HG02642 (cell line): ENCODE data around the gene HOXC12.

Source experiments
- ATAC-seq: cut with Tn5 transposase; IDR thresholded peaks from one replicate; pipeline ENCODE4 v1.9.1; 2021; ENCODE audit warnings: mild to moderate bottlenecking; ENCODE audit not compliant: unreplicated experiment, poor library complexity

Gene HOXC12

DNA sequence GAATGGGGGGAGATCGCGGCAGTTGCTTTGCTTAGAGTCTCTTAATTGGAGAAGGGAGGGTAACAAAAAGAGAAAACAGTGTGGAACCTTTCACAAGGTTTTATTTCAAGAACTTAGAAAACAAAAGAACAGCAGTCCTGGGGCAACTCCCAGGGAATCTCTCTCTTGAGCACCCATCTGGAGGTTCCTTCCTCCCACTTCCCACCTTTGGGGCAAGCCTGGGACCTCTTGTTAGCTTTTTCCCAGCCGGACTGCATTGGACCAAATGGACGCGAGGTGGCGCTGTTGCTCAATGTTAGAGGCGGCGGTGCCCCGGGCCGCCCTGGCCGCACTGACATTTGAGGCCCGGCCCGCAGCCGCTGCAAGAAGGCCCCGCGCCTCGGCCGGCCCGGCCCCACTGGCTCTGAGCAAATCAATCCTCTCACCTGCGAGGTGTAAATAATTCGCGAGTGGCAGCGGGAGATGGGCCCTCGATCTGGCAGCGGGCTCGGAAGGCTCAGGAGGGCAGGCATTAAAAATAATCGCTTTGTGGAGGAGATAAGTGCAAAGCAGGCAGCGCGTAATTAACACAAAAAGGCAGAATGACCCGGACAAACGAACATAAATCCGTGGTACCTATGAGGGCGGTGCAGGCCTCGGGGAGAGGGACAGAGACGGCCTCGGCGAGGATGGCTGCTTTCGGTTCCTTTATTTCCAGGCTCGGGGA lies 51.3 kb downstream of the HOXC12 start:
- ATAC-seq, result peak; percentile 74

DNA sequence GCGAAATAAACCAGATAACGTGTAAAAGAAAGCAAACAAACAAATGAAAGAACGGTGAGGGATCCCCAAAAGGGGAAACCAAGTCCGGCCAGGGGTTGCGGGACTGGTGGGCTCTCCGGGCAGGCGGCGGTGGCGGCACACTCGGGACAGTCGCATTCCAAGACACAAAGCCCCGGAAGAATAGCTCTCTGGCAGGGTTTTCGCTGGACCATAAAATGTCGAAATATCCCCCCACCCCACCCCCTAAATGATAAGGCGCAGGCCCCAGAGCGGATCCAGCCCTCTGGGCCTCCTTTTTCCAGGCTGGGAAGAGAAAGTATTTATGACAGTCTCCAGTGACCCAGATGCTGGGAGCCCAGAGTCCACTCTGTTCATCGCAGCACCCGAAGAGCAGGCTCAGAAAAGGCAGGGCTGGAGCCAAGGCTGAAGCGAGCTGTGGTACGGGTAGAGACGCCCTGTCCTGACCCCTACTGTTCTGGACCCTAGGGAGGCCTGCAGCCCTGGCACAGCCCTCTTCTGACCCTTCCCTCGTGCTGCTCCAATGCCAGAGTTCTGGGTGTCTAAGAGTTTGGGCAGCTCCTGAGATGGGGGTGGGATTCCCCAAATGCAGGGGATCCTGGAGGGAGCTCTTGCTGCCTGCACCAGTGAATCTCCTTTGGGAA lies 52.0 kb downstream of the HOXC12 start:
- ATAC-seq, result no peak

- ATAC-seq, result no peak
Observed at GRCh38 chr12:54007538-54008259, 53.0 kb downstream of the HOXC12 start.

GRCh38 chr12:54008260-54008552 lies 53.5 kb downstream of the HOXC12 start:
- ATAC-seq, result no peak
